ENCODE measurements around the gene FXYD7. TPM values are rescaled to one million over a fixed set of nuclear protein-coding genes. Genes with fewer than 3 reads are reported as not detected.

Gene FXYD7
- total and polyA plus RNA-seq, 2 of the 4 experiments (the other 2 are of a cell fraction), result 0.31 TPM; not detected in 1

DNA sequence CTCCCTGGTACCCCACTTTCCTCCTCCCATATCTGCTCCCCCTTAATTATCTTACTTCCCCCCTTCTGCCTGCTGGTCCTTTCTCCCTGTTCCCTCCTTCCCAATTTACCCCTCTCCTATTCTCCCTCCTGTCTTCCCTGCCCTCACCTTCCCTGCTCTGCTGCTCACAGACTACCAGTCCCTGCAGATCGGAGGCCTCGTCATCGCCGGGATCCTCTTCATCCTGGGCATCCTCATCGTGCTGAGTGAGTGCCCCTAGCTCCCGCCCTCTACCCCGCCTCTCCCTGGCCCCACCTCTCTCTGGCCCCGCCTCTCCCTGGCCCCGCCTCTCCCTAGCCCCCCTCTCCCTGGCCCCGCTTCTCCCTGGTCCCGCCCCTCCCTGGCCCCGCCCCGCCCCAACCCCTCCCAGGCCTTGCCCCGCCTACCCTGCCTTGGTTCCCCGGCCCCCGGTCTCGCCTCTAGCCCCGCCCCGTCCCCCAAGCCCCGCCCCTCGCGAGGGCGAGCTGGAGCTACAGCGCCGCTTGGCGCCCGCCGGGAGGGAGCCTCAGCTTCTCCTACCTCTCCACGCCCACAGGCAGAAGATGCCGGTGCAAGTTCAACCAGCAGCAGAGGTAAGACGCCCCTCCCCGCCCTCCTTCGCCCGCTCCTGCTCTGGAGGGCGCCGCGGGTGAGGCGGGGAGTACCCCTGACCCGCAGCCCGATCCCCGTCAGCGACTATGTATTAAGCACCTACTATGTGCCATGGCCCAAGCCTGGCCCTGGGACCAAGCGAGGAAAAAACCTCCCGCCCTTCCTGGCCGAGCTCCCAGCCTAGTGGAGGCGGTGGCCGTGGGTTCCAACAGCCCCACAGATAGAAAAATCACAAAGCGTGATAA lies 1.9 kb upstream of the FXYD7 start:
- peaks cover 33% of the 10 kb centered on the region for H3K27me3 ChIP-seq (ENCODE audit: control insufficient read depth, insufficient read depth, low read length)
- peak; percentile 46 for TF ChIP-seq RAD21 (IDR thresholded peaks at IDR 0.05; ENCODE audit: low read length)
- no peak for TF ChIP-seq CHD1 (IDR thresholded peaks at IDR 0.05; ENCODE audit: low read depth, low read length)
- peak; percentile 44; the same call in 1 of the 2 replicates for TF ChIP-seq MAZ (IDR thresholded peaks at IDR 0.05; ENCODE audit: borderline replicate concordance, low read depth, low read length)
- peak; percentile 34; the same call in 1 of the 2 replicates for TF ChIP-seq SMC3 (IDR thresholded peaks at IDR 0.05; ENCODE audit: low read depth, low read length)
- TF ChIP-seq, protein P1, sequence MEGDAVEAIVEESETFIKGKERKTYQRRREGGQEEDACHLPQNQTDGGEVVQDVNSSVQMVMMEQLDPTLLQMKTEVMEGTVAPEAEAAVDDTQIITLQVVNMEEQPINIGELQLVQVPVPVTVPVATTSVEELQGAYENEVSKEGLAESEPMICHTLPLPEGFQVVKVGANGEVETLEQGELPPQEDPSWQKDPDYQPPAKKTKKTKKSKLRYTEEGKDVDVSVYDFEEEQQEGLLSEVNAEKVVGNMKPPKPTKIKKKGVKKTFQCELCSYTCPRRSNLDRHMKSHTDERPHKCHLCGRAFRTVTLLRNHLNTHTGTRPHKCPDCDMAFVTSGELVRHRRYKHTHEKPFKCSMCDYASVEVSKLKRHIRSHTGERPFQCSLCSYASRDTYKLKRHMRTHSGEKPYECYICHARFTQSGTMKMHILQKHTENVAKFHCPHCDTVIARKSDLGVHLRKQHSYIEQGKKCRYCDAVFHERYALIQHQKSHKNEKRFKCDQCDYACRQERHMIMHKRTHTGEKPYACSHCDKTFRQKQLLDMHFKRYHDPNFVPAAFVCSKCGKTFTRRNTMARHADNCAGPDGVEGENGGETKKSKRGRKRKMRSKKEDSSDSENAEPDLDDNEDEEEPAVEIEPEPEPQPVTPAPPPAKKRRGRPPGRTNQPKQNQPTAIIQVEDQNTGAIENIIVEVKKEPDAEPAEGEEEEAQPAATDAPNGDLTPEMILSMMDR (conservative IDR thresholded peaks at IDR 0.05; ENCODE audit: low read depth, low read length), result peak; percentile 55
- no peak for TF ChIP-seq FOS (IDR thresholded peaks at IDR 0.05; ENCODE audit: low read depth, low read length)
- no peak for TF ChIP-seq BHLHE40 (IDR thresholded peaks at IDR 0.05; ENCODE audit: low read depth, low read length)
- H3K27ac ChIP-seq (ENCODE audit: insufficient read depth, low read length), result no peak overlapping the region
- no peak overlapping the region for H4K5ac ChIP-seq (ENCODE audit: low read depth, low read length)
- no peak overlapping the region for H2AK5ac ChIP-seq (ENCODE audit: low read depth, low read length)
- H3K9me1 ChIP-seq (ENCODE audit: insufficient read depth, low read length), result peaks cover 3% of the 10 kb centered on the region; the same call in 1 of the 2 replicates
- DNase-seq, result peak; percentile 86
- no TSS peak for BruUV-seq (replicated peaks)
- H3K9ac ChIP-seq (ENCODE audit: low read depth, low read length), result no peak overlapping the region
- H2BK120ac ChIP-seq (ENCODE audit: low read depth, low read length), result no peak overlapping the region
- ATAC-seq (ENCODE audit: low read depth), result peak; percentile 87
- no peak overlapping the region for H2BK15ac ChIP-seq (ENCODE audit: low read depth, low read length)
- POLR2A ChIA-PET (ENCODE audit: unreplicated experiment), result no interaction called here
- no peak overlapping the region for H3K4ac ChIP-seq (ENCODE audit: low read depth, low read length)
- H3K9me3 ChIP-seq (ENCODE audit: control insufficient read depth, insufficient read depth, low read length), result no peaks in the 10 kb centered on the region
- H3K23ac ChIP-seq (ENCODE audit: low read depth, low read length), result no peak overlapping the region
- dilution Hi-C loops (cut with HindIII; ENCODE audit: low sequenced_read_pairs, unreplicated experiment), result no loop called here
- 3% methylated on average over 6 of the region's 48 CpGs; no CpG with 5 or more reads in 1 of the 2 experiments for whole genome bisulfite sequencing, 2 experiments (ENCODE audit: extremely low coverage in 2 of 2, insufficient read length in 1 of 2)
- H3K4me2 ChIP-seq (ENCODE audit: low read depth, low read length), result peak overlapping the region; percentile 66
- peak overlapping the region; percentile 84 for H2AFZ ChIP-seq (replicated peaks; ENCODE audit: low read length, poor library complexity)
- no peaks in the 10 kb centered on the region for H3K36me3 ChIP-seq (ENCODE audit: control insufficient read depth, insufficient read depth, low read length)
- CTCF ChIA-PET, result interaction anchor here (0.6 to 2.1 kb wide), 6 partner anchors 9 to 148 kb away, joined by 3 to 10 read pairs (median 4); no protein-coding TSS in a partner anchor
- no peaks in the 10 kb centered on the region for H3K79me1 ChIP-seq (ENCODE audit: low read depth in 1 of 2, low read length in 2 of 2)
- H3K4me3 ChIP-seq (ENCODE audit: insufficient read depth, low read depth, low read length), result no peak overlapping the region
- no peak overlapping the region for H4K91ac ChIP-seq (ENCODE audit: insufficient read depth, low read depth, low read length)
- H2AK9ac ChIP-seq (replicated peaks; ENCODE audit: low read depth, low read length, poor library complexity), result peak overlapping the region; percentile 65
- no peak overlapping the region for H2BK5ac ChIP-seq (ENCODE audit: low read depth, low read length, poor library complexity, severe bottlenecking)
- H3K18ac ChIP-seq (ENCODE audit: low read depth, low read length), result no peak overlapping the region
- peaks cover 18% of the 10 kb centered on the region for H3K4me1 ChIP-seq (ENCODE audit: control insufficient read depth, insufficient read depth, low read length)
- H4K20me1 ChIP-seq (ENCODE audit: insufficient read depth, low read length), result no peaks in the 10 kb centered on the region
- in situ Hi-C loops (cut with MboI; ENCODE audit: low sequenced_read_pairs), result no loop called here
- intact Hi-C loops (cut with micrococcal nuclease), result loop anchor here (5.0 kb wide), 1 partner anchor 126 kb away; the partner anchor contains the start of gene USF2
- no peak overlapping the region for H4K8ac ChIP-seq (ENCODE audit: low read depth in 2 of 2, low read length in 2 of 2)
- no peak overlapping the region for H2BK20ac ChIP-seq (ENCODE audit: low read depth, low read length)
- no peak overlapping the region for H3K14ac ChIP-seq (replicated peaks; ENCODE audit: low read depth, low read length)
- H3K56ac ChIP-seq (ENCODE audit: extremely low read depth, insufficient read depth, low read length), result no peak overlapping the region
